Epithelial cell of esophagus (primary cell): ENCODE measurements around the gene SALL3.

Source experiments
- DNase-seq: peaks from one replicate; pipeline ENCODE4 v3.0.0; 2010; ENCODE audit warnings: low read depth
- H3K4me3 ChIP-seq: 2 replicates; pipeline ENCODE4 v1.5.1; 2011; ENCODE audit warnings: mild to moderate bottlenecking, low read length, control low read depth
- CTCF ChIP-seq: IDR thresholded peaks from 2 replicates; pipeline ENCODE4 v1.5.1; 2011; ENCODE audit warnings: low read depth, mild to moderate bottlenecking, low read length, control low read depth, inconsistent platforms; ENCODE audit not compliant: insufficient read depth; ENCODE audit errors: missing control alignments

Gene SALL3

GRCh38 chr18:78975292-78975691 is 4.3 kb upstream of the SALL3 start:
- no peak for DNase-seq
- no peak overlapping the region for H3K4me3 ChIP-seq
- no peak for TF ChIP-seq CTCF

- DNase-seq: no peak
- H3K4me3 ChIP-seq: no peak overlapping the region
- TF ChIP-seq CTCF: no peak
These were observed 3.8 kb upstream of the SALL3 start for GRCh38 chr18:78975699-78976335.

- TF ChIP-seq CTCF: no peak
- no peak for DNase-seq
- no peak overlapping the region for H3K4me3 ChIP-seq
These were observed 2.6 kb upstream of the SALL3 start for GRCh38 chr18:78976765-78977636.

- TF ChIP-seq CTCF: no peak
- DNase-seq: no peak
These were observed 1.8 kb upstream of the SALL3 start for GRCh38 chr18:78977637-78978348.

GRCh38 chr18:78978349-78979055 is 1.1 kb upstream of the SALL3 start:
- no peak overlapping the region for H3K4me3 ChIP-seq
- DNase-seq: no peak
- no peak for TF ChIP-seq CTCF

More at GRCh38 chr18:78977637-78978348, 1.8 kb upstream of the SALL3 start:
- H3K4me3 ChIP-seq: no peak overlapping the region

GRCh38 chr18:78979056-78979729 is 425 bp upstream of the SALL3 start:
- DNase-seq: no peak
- TF ChIP-seq CTCF: no peak
- H3K4me3 ChIP-seq: no peak overlapping the region
